Transverse colon (tissue), 4 donors: ENCODE measurements around the gene KIF25.

ENCODE experiments used
- EP300 ChIP-seq: sonication (generic); formaldehyde crosslinking; IDR thresholded peaks from one replicate; pipeline ENCODE4 v1.6.1; 2017; ENCODE audit warnings: antibody characterized with exemption, low read depth
- POLR2A ChIP-seq: fragments of 450-650 bp; IDR thresholded peaks from one replicate; pipeline ENCODE4 v1.6.1; 2016; ENCODE audit warnings: antibody characterized with exemption, mild to moderate bottlenecking, moderate library complexity
- POLR2AphosphoS5 ChIP-seq, 3 donors: sonication (generic); formaldehyde crosslinking; IDR thresholded peaks; one replicate each; pipeline ENCODE4 v1.6.1; 2016; ENCODE audit warnings: antibody characterized with exemption in 3 of 3
- TF ChIP-seq, protein P1 (sequence below), 5 experiments: fragments of 200-600 bp in 3 of 5; fragments of 450-650 bp in 2 of 5; sonication (generic) in 3 of 5; IDR thresholded peaks; 1 replicate in 2 of 5; 2 replicates in 3 of 5; pipeline ENCODE4 v1.5.1; 2016 to 2017; ENCODE audit warnings: antibody characterized with exemption in 5 of 5, inconsistent platforms in 3 of 5, mild to moderate bottlenecking in 2 of 5, moderate library complexity in 1 of 5

DNA sequence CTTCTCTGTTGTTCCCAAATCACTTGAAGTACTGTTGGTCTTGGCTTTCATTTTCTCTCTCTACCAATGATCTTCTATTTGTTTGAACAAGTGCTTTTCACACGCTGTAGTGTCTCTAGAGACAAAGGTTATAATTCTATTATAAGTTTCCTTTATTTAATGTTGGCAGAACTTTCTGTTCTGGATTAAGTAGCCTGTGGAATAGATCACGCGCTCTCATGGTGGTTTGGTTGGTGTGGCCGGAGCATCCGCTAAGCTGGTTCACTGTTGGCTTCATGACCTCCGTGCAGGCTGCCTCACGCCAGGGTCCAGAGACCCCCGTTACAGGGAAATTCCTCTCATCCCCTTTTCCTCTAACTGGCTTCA is 30.9 kb upstream of the KIF25 start:
- no peak for TF ChIP-seq EP300
- TF ChIP-seq POLR2A = no peak
- TF ChIP-seq, protein P1, sequence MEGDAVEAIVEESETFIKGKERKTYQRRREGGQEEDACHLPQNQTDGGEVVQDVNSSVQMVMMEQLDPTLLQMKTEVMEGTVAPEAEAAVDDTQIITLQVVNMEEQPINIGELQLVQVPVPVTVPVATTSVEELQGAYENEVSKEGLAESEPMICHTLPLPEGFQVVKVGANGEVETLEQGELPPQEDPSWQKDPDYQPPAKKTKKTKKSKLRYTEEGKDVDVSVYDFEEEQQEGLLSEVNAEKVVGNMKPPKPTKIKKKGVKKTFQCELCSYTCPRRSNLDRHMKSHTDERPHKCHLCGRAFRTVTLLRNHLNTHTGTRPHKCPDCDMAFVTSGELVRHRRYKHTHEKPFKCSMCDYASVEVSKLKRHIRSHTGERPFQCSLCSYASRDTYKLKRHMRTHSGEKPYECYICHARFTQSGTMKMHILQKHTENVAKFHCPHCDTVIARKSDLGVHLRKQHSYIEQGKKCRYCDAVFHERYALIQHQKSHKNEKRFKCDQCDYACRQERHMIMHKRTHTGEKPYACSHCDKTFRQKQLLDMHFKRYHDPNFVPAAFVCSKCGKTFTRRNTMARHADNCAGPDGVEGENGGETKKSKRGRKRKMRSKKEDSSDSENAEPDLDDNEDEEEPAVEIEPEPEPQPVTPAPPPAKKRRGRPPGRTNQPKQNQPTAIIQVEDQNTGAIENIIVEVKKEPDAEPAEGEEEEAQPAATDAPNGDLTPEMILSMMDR (IDR thresholded peaks at IDR 0.05) = no peak
- TF ChIP-seq POLR2AphosphoS5 (IDR thresholded peaks at IDR 0.05) = no peak
